GM21737 (cell line): Measurements from ENCODE around the gene ESR2.

Source experiments
- ATAC-seq: cut with Tn5 transposase; IDR thresholded peaks from one replicate; pipeline ENCODE4 v1.9.1; 2021; ENCODE audit warnings: mild to moderate bottlenecking, moderate library complexity; ENCODE audit not compliant: unreplicated experiment

ESR2 gene

DNA sequence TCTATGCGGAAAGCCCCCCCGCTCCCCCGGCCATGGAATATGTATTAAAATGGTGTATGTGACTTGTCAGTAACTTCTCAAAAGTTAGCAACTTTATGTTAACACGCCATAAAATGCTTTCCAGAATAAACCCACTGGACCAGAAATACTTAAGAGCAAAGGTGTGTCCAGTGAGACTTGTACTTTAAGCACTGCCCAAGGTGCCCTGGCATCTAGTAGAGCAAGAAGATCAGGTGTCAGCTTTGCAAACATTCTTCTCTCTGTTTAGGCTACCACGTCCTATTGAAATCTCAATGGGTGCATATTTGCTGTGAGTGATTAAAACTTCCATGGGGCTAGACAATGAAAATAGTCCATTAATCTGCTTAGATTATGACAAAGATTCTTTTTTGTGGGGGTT lies 201.2 kb downstream of the ESR2 start:
- ATAC-seq, result no peak

GRCh38 chr14:64092338-64092737 lies 201.8 kb downstream of the ESR2 start:
- ATAC-seq, result no peak

GRCh38 chr14:64091217-64091616 lies 203.0 kb downstream of the ESR2 start:
- ATAC-seq, result no peak

DNA sequence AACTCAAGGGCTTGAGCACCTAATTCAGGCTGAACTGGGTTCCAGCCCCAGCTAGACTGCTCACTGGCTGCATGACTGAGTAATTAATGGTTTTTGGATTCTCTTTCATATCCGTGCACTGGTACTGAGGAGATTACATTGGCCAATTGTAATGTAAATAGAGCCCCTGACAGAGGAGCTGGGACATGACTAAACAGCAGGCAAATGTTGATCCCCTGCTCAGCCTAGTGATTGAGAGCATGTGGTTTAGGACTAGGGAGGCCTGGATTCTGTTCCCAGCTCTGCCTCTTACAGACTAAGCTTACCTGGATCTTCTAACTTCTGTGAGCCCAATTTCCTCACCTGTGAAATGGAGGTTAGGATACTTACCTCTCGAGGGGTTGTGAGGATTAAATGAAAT lies 204.3 kb downstream of the ESR2 start:
- no peak for ATAC-seq

- ATAC-seq, result no peak
These were observed 205.6 kb downstream of the ESR2 start for GRCh38 chr14:64088647-64088964.

DNA sequence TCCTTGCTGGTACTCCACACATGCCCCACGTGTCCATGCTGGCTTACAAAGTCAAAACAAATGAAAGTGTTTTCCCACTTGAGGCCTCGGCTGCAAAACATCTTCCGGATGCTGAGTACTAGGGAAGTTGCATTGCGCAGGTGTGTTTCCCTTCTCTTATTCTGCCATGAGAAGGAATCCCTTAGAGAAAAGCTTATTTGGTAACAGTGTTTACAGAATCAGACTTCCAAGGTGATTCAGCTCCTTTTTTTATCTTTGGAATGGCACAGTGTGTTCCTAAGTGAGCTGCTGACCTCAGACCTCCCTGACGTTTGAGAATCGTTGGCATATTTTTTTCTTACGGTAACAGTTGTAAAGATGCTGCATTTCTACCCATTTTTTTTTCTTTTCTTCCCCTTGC lies 211.3 kb downstream of the ESR2 start:
- ATAC-seq, result no peak

DNA sequence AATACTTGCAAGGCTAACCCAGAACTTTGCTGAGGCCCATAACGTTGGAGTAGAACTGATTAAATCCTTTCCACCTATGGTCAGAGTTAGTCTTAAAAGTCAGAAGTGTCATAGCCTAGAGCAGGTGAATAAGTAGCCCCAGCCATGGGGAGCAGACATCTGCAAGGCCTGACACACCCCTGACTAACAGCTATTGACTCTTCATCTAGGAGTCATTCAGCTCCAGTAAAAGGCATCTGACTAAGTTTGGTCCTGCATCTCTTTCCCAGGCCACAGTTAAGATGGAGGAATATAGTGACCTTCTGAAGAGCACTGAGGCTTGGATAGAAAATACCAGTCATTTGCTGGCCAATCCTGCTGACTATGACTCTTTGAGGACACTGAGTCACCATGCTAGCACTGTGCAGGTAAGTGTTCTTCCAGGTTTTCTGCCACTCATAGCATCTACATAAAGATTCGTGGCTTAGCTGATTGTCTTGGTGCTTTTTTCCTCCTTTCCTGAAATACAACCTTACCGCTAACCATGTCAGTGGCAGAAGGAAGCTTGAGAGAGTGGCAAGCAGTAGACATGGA lies 212.9 kb downstream of the ESR2 start:
- ATAC-seq, result no peak

- no peak for ATAC-seq
These were observed 213.7 kb downstream of the ESR2 start for GRCh38 chr14:64080452-64080851.

DNA sequence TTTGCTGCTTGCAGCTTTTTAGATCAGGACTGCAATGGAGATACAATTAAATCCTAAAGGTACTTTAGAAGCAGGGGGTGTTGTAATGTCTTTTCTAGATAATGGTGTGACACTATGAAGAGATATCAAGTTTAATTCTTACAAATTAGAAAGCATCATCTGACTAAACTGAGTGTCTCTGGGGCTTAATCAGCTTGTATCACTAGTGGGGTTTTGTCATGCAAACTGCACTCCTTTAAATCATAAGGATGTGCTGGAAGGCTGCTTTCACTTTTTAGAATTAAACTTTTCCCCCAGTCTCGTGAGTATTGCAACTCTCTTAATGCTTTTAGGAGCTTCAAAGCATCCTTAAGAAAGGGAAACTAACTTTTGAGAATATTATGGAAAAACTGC lies 218.6 kb downstream of the ESR2 start:
- ATAC-seq, result no peak

GRCh38 chr14:64074961-64075612 lies 219.1 kb downstream of the ESR2 start:
- ATAC-seq, result no peak

DNA sequence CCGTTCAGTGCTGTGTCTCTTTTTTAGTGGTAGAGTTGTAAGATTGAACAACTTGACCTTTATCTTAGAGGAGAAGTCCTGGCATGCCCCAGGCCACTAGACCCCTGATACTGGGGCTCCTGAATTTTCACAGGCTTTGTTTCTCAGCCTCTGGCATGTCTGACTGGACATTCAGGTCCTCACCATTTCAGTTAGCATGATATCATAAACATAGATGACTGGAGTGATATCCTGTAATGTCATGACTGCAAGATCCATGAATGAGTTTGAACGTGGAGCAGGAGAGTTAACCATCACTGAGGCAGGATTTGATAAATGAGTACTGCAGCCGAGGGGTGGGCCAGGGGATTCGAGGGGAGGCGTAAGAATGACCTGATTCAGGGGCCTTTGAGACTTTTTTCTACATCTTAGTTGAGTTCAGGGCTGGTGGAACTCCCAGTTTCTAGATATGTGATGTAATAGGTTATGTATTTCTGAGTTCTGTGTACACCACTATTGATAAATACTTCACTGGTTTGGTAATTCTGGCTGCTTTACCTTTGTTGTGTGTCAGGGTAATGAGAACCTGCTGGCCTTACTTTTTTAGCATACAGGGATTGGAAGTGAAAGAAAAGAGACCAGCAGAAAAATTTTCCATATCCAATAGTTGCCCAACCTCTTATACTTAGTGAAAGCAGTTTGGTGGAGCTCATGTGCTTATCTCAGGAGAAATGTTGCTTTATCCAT lies 224.4 kb downstream of the ESR2 start:
- ATAC-seq, result no peak

DNA sequence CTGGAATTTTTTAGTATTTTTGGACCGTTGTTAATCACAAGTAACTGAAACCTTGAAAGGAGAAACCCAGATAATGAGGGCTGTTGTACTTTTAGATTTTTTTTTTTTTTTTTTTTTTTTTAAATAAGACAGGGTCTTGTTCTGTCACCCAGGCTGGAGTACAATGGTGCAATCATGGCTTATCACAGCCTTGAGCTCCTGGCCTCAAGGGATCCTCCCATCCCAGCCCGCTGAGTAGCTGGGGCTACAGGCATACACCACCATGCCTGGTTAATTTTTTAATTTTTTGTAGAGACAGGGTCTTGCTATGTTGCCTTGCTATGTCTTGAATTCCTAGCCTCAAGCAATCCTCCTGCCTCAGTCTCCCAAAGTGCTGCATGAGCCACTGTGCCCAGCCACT lies 229.7 kb downstream of the ESR2 start:
- no peak for ATAC-seq

GRCh38 chr14:64062381-64063115 lies 231.6 kb downstream of the ESR2 start:
- ATAC-seq, result no peak

DNA sequence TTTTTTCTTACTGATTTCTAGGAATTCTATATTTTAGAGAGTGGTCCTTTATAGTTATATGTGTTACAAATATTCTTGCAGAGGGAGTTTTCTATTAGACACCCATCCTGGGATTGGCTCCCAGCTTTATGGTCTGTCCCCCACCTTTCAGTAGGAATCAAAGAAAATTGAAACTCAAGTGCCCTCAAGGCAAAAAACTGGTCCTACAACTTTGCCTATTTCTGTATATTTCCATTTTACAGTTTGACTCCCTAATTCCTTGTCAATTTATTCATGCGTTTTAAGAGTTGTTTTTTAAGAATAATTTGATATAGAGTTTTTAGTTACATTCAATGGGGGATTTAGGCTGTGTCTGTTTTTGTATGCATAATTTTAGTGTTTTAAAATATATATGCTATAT lies 232.5 kb downstream of the ESR2 start:
- no peak for ATAC-seq

DNA sequence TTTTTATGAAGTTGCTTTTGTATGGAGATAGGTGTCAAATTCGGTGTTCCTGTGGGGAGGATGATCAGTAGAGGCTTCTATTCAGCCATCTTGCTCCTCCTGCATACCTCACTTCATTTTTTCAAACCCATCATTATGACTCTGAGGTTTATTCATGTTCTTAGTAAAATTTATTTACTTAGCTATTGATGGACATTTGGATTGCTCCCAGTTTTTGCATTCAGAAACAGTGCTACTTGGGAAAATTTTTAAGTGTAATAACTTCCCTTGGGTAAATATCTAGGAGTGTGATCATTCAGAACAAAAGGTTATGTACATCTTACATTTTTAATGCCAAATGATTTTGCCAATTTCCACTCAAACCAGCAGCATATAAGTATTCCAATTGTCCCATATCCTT lies 233.1 kb downstream of the ESR2 start:
- ATAC-seq, result no peak

DNA sequence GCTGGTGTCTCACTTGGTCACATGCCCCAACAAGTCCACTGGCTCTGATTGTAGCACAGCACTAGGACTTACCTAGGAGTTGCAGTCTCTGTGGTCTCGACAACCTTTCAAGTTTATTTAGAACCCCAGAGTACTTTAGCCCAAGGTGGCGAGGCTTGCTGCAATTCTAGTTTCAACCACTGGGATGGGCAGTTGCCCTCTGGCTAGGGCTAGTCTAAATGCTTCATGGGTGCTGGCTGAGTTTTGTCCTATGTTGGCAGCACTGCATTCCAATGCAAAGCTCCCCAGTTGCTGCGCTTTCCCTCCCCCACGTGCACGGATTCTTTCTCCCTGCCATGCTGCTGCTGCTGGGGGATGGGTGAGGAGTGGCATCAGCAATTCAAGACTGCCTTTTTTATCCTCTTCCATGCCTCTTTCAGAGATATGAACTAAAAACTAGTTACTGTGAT lies 233.5 kb downstream of the ESR2 start:
- ATAC-seq, result no peak

DNA sequence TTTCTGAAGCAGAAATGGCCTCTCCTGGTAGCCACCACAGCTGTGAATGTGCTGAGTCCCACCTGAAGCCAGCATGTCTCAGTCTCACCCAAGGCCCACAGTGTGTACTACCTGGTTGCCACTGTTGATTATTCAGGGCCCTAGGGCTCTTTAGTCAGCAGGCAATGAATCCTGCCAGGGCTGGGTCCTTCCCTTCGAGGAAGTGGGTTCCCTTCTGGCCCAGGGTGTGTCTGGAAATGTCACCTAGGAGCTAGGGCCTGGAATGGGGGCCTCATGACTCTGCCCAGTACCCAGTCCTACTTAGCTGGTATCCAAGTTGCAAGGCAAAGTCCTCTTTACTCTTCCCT lies 234.0 kb downstream of the ESR2 start:
- ATAC-seq, result no peak

DNA sequence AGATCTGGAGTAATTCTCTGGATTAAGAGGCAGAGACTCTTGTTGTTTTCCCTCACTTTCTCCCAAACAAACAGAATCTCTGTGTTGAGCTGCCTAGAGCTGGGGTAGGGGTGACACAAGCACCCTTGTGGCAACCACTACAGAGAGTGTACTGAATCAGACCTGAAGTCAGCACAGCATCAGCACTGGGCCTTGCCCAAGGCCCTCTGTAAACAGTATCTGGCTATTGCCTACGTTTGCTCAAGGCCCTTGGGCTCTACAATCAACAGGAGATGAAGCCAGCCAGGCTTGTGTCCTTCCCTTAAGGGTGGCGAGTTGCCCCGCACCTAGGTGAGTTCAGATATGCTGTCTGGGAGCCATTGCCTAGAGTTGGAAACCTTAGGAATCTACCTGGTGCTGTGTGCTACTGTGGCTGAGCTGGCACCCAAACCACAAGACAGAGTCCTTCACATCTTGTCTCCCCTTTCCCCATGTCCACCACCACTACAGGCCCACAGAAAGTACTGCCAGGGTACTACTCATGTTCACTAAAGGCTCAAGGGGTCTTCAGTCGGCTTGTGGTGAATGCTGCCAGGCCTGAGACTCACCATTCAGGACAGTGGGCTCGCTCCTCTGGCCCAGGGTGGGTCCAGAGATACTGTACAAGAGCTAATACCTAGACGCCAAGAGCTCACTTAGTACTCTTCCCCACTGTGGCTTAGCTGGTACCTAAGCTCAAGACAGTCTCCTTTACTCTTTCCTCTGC lies 234.5 kb downstream of the ESR2 start:
- ATAC-seq, result no peak

DNA sequence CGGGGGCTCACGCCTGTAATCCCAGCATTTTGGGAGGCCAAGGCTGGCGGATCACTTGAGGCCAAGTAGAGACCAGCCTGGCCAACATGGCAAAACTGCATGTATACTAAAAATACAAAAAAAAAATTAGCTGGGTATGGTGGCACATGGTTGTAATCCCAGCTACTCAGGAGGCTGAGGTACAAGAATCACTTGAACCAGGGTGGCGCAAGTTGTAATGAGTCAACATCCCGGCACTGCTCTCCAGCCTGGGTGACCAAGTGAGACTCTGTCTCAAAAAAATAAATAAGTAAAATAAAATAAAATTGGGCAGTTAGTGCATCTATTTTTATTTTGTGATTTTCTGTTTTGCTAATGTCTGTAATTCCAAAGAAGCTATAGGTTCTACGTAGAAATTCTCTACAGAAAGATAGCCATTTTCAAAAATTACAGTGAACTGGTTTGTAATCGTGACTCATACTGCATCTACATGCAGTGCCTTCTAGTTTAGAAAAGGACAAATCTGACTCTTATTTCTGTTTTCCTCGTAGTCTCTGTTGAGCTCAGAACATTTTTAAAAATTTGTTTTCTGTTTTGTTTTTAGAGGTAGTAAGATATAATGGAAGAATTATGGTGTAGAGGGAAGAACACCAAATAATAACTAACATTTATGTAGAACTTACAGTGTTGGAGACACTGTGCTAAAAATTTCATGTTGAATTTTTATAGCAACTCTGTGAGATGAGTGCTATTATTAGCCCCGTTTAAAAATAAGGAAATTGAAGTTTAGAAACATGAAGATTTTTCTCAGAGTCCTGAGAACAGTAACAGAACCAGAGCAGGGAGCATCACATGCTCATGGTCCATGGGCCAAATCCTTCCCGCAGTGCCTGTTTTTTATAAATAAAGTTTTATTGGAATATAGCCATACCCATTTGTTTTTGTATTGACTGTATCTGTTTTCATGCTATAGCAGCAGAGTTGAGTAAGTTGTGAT lies 240.2 kb downstream of the ESR2 start:
- no peak for ATAC-seq
